ENCODE results near the gene CRISPLD2. TPM values are rescaled to one million over a fixed set of nuclear protein-coding genes. Genes with fewer than 3 reads are reported as not detected.

Gene CRISPLD2
- total RNA-seq, 1 experiment from 2014 or later, result 2.0 TPM

- Histone ChIP-seq H3K4me3 (ENCODE audit: insufficient read depth, low read depth, low read length) (no peak overlapping the region), H3K27me3 (ENCODE audit: control insufficient read depth, insufficient read depth, low read length) (no peaks in the 10 kb centered on the region), H3K36me3 (replicated peaks; ENCODE audit: control insufficient read depth, insufficient read depth, low read length) (no peaks in the 10 kb centered on the region)
- DNase-seq, result no peak
Observed at GRCh38 chr16:84834403-84834772, 14.6 kb downstream of the CRISPLD2 start.

- peak; percentile 94 for DNase-seq
- no peaks in the 10 kb centered on the region for H3K36me3 ChIP-seq (replicated peaks; ENCODE audit: control insufficient read depth, insufficient read depth, low read length)
- H3K4me3 ChIP-seq (ENCODE audit: insufficient read depth, low read depth, low read length), result no peak overlapping the region
- no peaks in the 10 kb centered on the region; the same call in 1 of the 2 replicates for H3K27me3 ChIP-seq (ENCODE audit: control insufficient read depth, insufficient read depth, low read length)
Observed at GRCh38 chr16:84836234-84836647, 16.5 kb downstream of the CRISPLD2 start.

- H3K36me3 ChIP-seq (replicated peaks; ENCODE audit: control insufficient read depth, insufficient read depth, low read length), result no peaks in the 10 kb centered on the region
- H3K27me3 ChIP-seq (ENCODE audit: control insufficient read depth, insufficient read depth, low read length), result no peaks in the 10 kb centered on the region; the same call in 1 of the 2 replicates
- DNase-seq, result no peak
- H3K4me3 ChIP-seq (ENCODE audit: insufficient read depth, low read depth, low read length), result no peak overlapping the region
Observed at GRCh38 chr16:84836967-84837366, 17.2 kb downstream of the CRISPLD2 start.

GRCh38 chr16:84838383-84838948, 18.7 kb downstream of the CRISPLD2 start:
- no peaks in the 10 kb centered on the region for H3K36me3 ChIP-seq (replicated peaks; ENCODE audit: control insufficient read depth, insufficient read depth, low read length)

GRCh38 chr16:84839054-84839453, 19.3 kb downstream of the CRISPLD2 start:
- Histone ChIP-seq H3K36me3 (replicated peaks; ENCODE audit: control insufficient read depth, insufficient read depth, low read length) (no peaks in the 10 kb centered on the region), H3K4me3 (ENCODE audit: insufficient read depth, low read depth, low read length) (no peak overlapping the region), H3K27me3 (ENCODE audit: control insufficient read depth, insufficient read depth, low read length) (peaks cover 3% of the 10 kb centered on the region)
- no peak for DNase-seq

More at GRCh38 chr16:84838383-84838948, 18.7 kb downstream of the CRISPLD2 start:
- Histone ChIP-seq H3K27me3 (ENCODE audit: control insufficient read depth, insufficient read depth, low read length) (peaks cover 3% of the 10 kb centered on the region), H3K4me3 (ENCODE audit: insufficient read depth, low read depth, low read length) (no peak overlapping the region)
- DNase-seq, result peak; percentile 40

- Histone ChIP-seq H3K36me3 (replicated peaks; ENCODE audit: control insufficient read depth, insufficient read depth, low read length) (no peaks in the 10 kb centered on the region), H3K4me3 (ENCODE audit: insufficient read depth, low read depth, low read length) (no peak overlapping the region), H3K27me3 (ENCODE audit: control insufficient read depth, insufficient read depth, low read length) (peaks cover 3% of the 10 kb centered on the region)
- DNase-seq, result peak; percentile 56
Observed at GRCh38 chr16:84839956-84840355, 20.2 kb downstream of the CRISPLD2 start.

GRCh38 chr16:84840687-84841627, 21.2 kb downstream of the CRISPLD2 start:
- Histone ChIP-seq H3K27me3 (ENCODE audit: control insufficient read depth, insufficient read depth, low read length) (peaks cover 6% of the 10 kb centered on the region), H3K4me3 (ENCODE audit: insufficient read depth, low read depth, low read length) (no peak overlapping the region), H3K36me3 (replicated peaks; ENCODE audit: control insufficient read depth, insufficient read depth, low read length) (no peaks in the 10 kb centered on the region)
- DNase-seq, result peak; percentile 30

- peaks cover 6% of the 10 kb centered on the region for H3K27me3 ChIP-seq (ENCODE audit: control insufficient read depth, insufficient read depth, low read length)
- H3K4me3 ChIP-seq (ENCODE audit: insufficient read depth, low read depth, low read length), result peak overlapping the region; percentile 44
- DNase-seq, result peak; percentile 94
- no peaks in the 10 kb centered on the region for H3K36me3 ChIP-seq (replicated peaks; ENCODE audit: control insufficient read depth, insufficient read depth, low read length)
Observed at GRCh38 chr16:84841787-84842300, 22.1 kb downstream of the CRISPLD2 start.

GRCh38 chr16:84842516-84843148, 22.8 kb downstream of the CRISPLD2 start:
- H3K4me3 ChIP-seq (ENCODE audit: insufficient read depth, low read depth, low read length), result no peak overlapping the region; the same call in 1 of the 2 replicates

GRCh38 chr16:84843149-84844048, 23.6 kb downstream of the CRISPLD2 start:
- no peak overlapping the region for H3K4me3 ChIP-seq (ENCODE audit: insufficient read depth, low read depth, low read length)
- H3K36me3 ChIP-seq (replicated peaks; ENCODE audit: control insufficient read depth, insufficient read depth, low read length), result no peaks in the 10 kb centered on the region
- H3K27me3 ChIP-seq (ENCODE audit: control insufficient read depth, insufficient read depth, low read length), result peaks cover 6% of the 10 kb centered on the region
- DNase-seq, result peak; percentile 66

More at GRCh38 chr16:84842516-84843148, 22.8 kb downstream of the CRISPLD2 start:
- Histone ChIP-seq H3K27me3 (ENCODE audit: control insufficient read depth, insufficient read depth, low read length) (peaks cover 6% of the 10 kb centered on the region), H3K36me3 (replicated peaks; ENCODE audit: control insufficient read depth, insufficient read depth, low read length) (no peaks in the 10 kb centered on the region)
- peak; percentile 64 for DNase-seq

GRCh38 chr16:84844049-84844350, 24.2 kb downstream of the CRISPLD2 start:
- no peaks in the 10 kb centered on the region for H3K36me3 ChIP-seq (replicated peaks; ENCODE audit: control insufficient read depth, insufficient read depth, low read length)
- peak; percentile 59 for DNase-seq

GRCh38 chr16:84844559-84845495, 25.0 kb downstream of the CRISPLD2 start:
- DNase-seq, result peak; percentile 84
- no peak overlapping the region for H3K4me3 ChIP-seq (ENCODE audit: insufficient read depth, low read depth, low read length)
- H3K36me3 ChIP-seq (replicated peaks; ENCODE audit: control insufficient read depth, insufficient read depth, low read length), result no peaks in the 10 kb centered on the region
- H3K27me3 ChIP-seq (ENCODE audit: control insufficient read depth, insufficient read depth, low read length), result peaks cover 6% of the 10 kb centered on the region

More at GRCh38 chr16:84844049-84844350, 24.2 kb downstream of the CRISPLD2 start:
- Histone ChIP-seq H3K4me3 (ENCODE audit: insufficient read depth, low read depth, low read length) (no peak overlapping the region), H3K27me3 (ENCODE audit: control insufficient read depth, insufficient read depth, low read length) (peaks cover 6% of the 10 kb centered on the region)

- peak; percentile 74 for DNase-seq
- Histone ChIP-seq H3K4me3 (ENCODE audit: insufficient read depth, low read depth, low read length) (no peak overlapping the region), H3K36me3 (replicated peaks; ENCODE audit: control insufficient read depth, insufficient read depth, low read length) (no peaks in the 10 kb centered on the region), H3K27me3 (ENCODE audit: control insufficient read depth, insufficient read depth, low read length) (peaks cover 6% of the 10 kb centered on the region)
Observed at GRCh38 chr16:84845496-84846002, 25.8 kb downstream of the CRISPLD2 start.

Data from H7 (cell line).